ENCODE data around the gene RIC1.
"Not testable (repeated sequence)": the region's sequence is repeated elsewhere in the genome, so short reads cannot be mapped to it uniquely, and the experiment has no call there.

Gene RIC1

GRCh38 chr9:5624655-5625054, 4.3 kb upstream of the RIC1 start:
- no peak for DNase-seq (ENCODE audit: low read depth)

GRCh38 chr9:5626727-5627634, 1.9 kb upstream of the RIC1 start:
- DNase-seq (ENCODE audit: low read depth) = peak; percentile 33

GRCh38 chr9:5627686-5628085, 1.2 kb upstream of the RIC1 start:
- DNase-seq (ENCODE audit: low read depth) = not testable (repeated sequence)

GRCh38 chr9:5628183-5628529, 751 bp upstream of the RIC1 start:
- DNase-seq (ENCODE audit: low read depth) = no peak

GRCh38 chr9:5629312-5630080, 589 bp downstream of the RIC1 start:
- DNase-seq (ENCODE audit: low read depth) = peak; percentile 9

GRCh38 chr9:5630081-5630507, 1.2 kb downstream of the RIC1 start:
- no peak for DNase-seq (ENCODE audit: low read depth)

- no peak for DNase-seq (ENCODE audit: low read depth)
Observed at GRCh38 chr9:5631026-5631425, 2.1 kb downstream of the RIC1 start.

GRCh38 chr9:5632540-5632939, 3.6 kb downstream of the RIC1 start:
- DNase-seq (ENCODE audit: low read depth) = no peak

- DNase-seq (ENCODE audit: low read depth) = no peak
Observed at GRCh38 chr9:5633243-5633642, 4.3 kb downstream of the RIC1 start.

- DNase-seq (ENCODE audit: low read depth) = no peak
Observed at GRCh38 chr9:5635390-5635789, 6.5 kb downstream of the RIC1 start.

GRCh38 chr9:5639816-5640215, 10.9 kb downstream of the RIC1 start:
- no peak for DNase-seq (ENCODE audit: low read depth)

- DNase-seq (ENCODE audit: low read depth) = no peak
Observed at GRCh38 chr9:5642170-5642569, 13.3 kb downstream of the RIC1 start.

GRCh38 chr9:5643005-5643624, 14.2 kb downstream of the RIC1 start:
- DNase-seq (ENCODE audit: low read depth) = no peak

GRCh38 chr9:5644501-5644900, 15.6 kb downstream of the RIC1 start:
- no peak for DNase-seq (ENCODE audit: low read depth)

- no peak for DNase-seq (ENCODE audit: low read depth)
Observed at GRCh38 chr9:5646116-5646515, 17.2 kb downstream of the RIC1 start.

GRCh38 chr9:5650356-5651105, 21.6 kb downstream of the RIC1 start:
- no peak for DNase-seq (ENCODE audit: low read depth)

- no peak for DNase-seq (ENCODE audit: low read depth)
Observed at GRCh38 chr9:5651246-5651645, 22.3 kb downstream of the RIC1 start.

- no peak for DNase-seq (ENCODE audit: low read depth)
Observed at GRCh38 chr9:5652821-5653220, 23.9 kb downstream of the RIC1 start.

- not testable (repeated sequence) for DNase-seq (ENCODE audit: low read depth)
Observed at GRCh38 chr9:5662804-5663203, 33.9 kb downstream of the RIC1 start.

GRCh38 chr9:5665059-5665458, 36.2 kb downstream of the RIC1 start:
- no peak for DNase-seq (ENCODE audit: low read depth)

GRCh38 chr9:5667391-5667790, 38.5 kb downstream of the RIC1 start:
- no peak for DNase-seq (ENCODE audit: low read depth)

GRCh38 chr9:5670079-5670478, 41.2 kb downstream of the RIC1 start:
- DNase-seq (ENCODE audit: low read depth) = no peak

All from T follicular helper cell (primary cell).